ENCODE data around the gene WDR7. TPM values are rescaled to one million over a fixed set of nuclear protein-coding genes. Genes with fewer than 3 reads are reported as not detected.

WDR7 gene
- total and polyA plus RNA-seq, 9 of the 15 experiments (the other 6 are each of a cell fraction or from before 2014, with no cell fraction given): 1.4 to 9.4 (median 5.3) TPM

DNA sequence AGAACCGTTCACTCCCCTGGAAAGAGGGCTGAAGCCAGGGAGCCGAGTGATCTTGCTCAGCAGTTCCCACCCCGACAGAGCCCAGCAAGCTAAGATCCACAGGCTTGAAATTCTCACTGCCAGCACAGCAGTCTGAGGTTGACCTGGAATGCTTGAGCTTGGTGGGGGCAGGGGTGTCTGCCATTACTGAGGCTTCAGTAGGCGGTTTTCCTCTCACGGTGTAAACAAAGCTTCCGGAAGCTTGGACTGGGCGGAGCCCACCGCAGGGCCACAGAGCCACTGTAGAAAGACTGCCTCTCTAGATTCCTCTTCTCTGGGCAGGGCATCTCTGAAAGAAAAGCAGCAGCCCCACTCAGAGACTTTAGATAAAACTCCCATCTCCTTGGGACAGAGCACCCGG is 180.8 kb downstream of the WDR7 start (continued):
- TF ChIP-seq, protein P1, sequence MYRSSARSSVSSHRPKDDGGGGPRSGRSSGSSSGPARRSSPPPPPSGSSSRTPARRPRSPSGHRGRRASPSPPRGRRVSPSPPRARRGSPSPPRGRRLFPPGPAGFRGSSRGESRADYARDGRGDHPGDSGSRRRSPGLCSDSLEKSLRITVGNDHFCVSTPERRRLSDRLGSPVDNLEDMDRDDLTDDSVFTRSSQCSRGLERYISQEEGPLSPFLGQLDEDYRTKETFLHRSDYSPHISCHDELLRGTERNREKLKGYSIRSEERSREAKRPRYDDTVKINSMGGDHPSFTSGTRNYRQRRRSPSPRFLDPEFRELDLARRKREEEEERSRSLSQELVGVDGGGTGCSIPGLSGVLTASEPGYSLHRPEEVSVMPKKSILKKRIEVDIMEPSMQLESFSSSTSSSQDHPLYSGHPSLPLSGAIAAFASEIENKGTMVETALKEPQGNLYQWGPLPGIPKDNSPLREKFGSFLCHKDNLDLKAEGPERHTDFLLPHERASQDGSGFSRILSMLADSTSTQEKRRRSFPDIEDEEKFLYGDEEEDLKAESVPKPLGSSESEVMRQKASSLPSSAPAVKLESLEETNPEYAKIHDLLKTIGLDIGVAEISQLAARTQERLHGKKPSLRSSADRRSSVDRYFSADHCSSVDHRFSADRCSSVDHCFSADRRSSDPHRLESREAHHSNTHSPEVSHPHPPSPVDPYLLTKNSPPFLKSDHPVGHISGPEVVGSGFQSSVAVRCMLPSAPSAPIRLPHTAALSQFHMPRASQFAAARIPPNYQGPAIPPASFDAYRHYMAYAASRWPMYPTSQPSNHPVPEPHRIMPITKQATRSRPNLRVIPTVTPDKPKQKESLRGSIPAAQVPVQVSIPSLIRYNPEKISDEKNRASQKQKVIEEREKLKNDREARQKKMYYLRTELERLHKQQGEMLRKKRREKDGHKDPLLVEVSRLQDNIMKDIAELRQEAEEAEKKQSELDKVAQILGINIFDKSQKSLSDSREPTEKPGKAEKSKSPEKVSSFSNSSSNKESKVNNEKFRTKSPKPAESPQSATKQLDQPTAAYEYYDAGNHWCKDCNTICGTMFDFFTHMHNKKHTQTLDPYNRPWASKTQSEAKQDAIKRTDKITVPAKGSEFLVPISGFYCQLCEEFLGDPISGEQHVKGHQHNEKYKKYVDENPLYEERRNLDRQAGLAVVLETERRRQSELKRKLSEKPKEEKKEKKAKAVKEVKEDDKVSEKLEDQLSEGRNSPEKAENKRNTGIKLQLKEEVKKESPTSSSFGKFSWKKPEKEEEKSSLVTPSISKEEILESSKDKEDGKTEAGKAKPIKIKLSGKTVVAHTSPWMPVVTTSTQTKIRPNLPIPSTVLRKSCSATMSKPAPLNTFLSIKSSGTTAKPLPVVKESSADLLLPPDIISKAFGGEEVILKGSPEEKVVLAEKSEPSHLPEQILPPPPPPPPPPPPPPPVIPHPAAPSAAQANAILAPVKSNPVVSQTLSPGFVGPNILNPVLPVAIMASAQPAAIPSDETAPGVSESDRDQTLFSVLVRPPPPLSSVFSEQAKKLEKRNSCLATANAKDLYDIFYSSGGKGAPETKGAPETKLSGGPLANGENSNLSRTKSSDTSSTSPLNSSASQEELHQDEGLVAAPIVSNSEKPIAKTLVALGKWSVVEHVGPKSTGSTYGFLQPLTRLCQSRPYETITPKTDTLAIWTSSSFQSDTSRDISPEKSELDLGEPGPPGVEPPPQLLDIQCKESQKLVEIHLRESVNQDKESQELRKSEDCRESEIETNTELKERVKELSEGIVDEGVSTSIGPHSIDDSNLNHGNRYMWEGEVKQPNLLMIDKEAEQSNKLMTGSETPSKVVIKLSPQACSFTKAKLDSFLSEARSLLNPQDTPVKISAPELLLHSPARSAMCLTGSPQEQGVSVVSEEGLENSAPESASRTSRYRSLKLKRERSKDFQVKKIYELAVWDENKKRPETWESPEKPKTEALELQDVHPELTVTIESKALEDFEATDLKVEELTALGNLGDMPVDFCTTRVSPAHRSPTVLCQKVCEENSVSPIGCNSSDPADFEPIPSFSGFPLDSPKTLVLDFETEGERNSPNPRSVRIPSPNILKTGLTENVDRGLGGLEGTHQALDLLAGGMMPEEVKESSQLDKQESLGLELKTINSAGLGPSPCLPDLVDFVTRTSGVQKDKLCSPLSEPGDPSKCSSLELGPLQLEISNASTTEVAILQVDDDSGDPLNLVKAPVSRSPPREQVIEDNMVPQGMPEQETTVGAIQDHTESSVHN (IDR thresholded peaks at IDR 0.05; ENCODE audit: borderline replicate concordance in 1 of 2, low read depth in 1 of 2): no peak
- TF ChIP-seq MYNN (IDR thresholded peaks at IDR 0.05) (no peak), MYNN (CRISPR knock-in tag; IDR thresholded peaks at IDR 0.05) (no peak)
- TF ChIP-seq, protein P2, sequence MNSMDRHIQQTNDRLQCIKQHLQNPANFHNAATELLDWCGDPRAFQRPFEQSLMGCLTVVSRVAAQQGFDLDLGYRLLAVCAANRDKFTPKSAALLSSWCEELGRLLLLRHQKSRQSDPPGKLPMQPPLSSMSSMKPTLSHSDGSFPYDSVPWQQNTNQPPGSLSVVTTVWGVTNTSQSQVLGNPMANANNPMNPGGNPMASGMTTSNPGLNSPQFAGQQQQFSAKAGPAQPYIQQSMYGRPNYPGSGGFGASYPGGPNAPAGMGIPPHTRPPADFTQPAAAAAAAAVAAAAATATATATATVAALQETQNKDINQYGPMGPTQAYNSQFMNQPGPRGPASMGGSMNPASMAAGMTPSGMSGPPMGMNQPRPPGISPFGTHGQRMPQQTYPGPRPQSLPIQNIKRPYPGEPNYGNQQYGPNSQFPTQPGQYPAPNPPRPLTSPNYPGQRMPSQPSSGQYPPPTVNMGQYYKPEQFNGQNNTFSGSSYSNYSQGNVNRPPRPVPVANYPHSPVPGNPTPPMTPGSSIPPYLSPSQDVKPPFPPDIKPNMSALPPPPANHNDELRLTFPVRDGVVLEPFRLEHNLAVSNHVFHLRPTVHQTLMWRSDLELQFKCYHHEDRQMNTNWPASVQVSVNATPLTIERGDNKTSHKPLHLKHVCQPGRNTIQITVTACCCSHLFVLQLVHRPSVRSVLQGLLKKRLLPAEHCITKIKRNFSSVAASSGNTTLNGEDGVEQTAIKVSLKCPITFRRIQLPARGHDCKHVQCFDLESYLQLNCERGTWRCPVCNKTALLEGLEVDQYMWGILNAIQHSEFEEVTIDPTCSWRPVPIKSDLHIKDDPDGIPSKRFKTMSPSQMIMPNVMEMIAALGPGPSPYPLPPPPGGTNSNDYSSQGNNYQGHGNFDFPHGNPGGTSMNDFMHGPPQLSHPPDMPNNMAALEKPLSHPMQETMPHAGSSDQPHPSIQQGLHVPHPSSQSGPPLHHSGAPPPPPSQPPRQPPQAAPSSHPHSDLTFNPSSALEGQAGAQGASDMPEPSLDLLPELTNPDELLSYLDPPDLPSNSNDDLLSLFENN (IDR thresholded peaks at IDR 0.05; ENCODE audit: low read depth in 2 of 2, low read length in 2 of 2): no peak

All from K562 (cell line).